CD4-positive, alpha-beta T cell treated with Interleukin-17A for 4 hours (primary cell): Measurements from ENCODE around the gene YWHAH.

Experiments
- DNase-seq: peaks from one replicate; pipeline ENCODE4 v3.0.0-alpha.2; 2020; ENCODE audit warnings: mixed read lengths

The YWHAH gene

DNA sequence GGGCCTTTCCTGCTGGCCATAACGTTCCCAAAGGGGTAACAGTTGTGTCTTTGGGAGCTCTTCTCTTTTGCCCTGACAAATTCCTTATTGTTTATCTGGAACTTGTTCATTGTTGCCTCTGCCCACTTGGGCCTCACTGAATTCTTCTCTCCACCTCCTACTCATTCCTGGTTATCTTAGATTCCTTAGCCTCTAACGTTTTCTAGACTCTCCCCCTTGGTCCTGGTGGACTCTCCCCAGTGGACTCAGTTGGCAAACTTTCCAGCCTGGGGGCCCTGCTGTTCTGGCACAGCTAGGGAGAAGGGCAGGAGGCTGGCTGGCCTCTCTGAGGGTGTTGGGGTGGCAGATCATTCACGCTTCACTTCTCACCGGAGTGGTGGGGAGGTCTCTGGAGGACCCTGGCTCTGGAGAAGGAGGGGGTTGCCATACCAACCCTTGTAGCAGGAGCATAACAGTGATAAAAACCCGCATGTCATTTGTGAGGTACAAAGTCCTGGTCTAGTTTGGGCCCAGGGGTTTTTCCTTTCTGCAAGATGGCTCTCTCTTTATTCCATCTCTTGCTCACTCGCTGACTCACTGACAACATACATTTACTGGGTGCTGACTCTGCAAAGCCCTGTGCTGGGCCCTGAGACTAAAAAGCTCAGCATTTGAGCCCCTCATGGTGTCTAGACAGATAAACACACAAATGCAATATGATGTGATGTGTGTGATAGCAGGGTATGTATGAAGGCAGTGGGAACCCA, 39.7 kb downstream of the YWHAH start:
- DNase-seq = no peak

DNA sequence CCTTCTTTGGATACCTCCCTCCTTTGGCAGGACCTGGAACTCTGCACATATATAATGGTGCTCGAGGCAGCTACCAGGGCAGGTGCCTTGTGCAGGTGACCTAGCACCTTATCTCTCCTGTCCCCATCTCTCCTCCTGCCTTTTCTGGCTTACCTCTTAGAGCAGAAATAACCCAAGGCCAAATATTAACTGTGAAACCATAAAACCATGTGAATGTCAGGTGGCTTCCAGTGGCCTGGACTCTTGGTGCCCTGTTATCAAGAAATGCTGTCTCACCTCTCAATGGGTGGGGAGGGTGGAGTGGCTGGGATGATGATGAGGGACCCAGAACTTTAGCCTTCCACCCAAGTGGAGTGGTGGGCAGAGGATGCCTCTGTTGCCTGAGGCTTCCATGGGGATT, 42.9 kb downstream of the YWHAH start:
- no peak for DNase-seq

DNA sequence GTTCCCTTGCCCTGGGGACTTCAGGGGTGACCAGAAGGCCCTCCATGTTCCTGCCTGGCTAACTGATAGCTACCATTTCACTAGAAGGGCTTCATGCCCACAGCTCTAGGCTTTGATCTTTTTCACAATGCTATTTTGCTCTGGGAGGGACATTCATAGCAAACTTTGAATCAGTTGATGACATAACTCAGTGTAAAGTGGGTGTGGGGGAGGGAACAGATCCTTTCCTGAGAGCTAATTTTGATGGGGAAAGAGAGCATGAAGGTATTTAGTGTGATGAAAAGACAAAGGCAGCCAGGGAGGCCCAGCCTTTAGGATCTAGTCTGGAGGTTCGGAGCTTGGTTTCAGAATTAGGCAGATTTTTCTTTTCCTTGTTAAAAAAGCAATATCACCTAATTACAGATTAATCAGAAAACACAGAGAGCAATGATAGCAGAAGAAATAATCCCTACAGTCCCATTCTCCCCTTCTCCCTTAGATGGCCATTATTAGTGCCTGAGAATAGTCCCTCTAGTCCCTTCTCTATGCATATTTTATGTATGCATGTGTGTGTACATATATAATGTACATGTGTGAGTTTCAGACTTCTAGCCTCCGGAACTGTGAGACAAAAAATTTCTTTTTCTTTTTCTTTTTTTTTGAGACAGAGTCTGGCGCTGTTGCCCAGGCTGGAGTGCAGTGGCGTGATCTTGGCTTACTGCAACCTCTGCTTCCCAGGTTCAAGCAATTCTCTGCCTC, 46.9 kb downstream of the YWHAH start:
- no peak for DNase-seq

DNA sequence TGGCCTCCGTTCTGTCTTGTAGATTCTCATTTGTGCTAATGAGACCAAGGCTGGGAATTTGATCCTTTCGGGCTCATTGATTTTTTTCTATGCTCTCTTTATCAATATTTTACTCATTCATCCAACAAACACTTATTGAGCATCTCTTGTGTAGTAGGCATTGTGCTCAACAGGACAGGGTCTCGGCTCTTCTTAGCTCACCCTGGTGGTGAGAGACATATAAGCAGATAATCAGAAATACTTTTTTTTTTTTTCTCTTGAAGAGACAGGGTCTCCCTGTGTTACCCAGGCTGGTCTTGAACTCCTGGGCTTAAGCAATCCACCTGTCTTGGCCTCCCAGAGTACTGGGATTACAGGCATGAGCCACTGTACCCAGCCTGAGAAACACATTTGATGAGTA, 50.7 kb downstream of the YWHAH start:
- no peak for DNase-seq

DNA sequence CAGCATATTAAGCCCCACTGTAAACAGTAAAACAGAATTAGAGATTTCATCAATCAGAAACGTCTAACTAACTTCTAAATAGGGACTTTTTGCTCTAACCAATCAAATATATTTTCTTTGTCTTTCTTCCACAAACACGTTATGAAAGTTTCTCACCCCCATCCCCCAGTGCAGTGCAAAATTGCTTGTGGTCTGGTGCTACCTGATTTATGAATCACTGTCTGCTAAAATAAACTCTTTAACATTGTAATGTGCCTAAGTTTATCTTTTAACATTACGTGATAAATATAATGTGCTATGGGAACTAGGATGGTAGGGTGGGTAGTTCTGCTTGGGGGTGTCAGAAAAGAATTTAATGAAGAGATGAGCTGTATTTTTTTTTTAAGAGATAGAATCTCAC, 51.5 kb downstream of the YWHAH start:
- DNase-seq = no peak

DNA sequence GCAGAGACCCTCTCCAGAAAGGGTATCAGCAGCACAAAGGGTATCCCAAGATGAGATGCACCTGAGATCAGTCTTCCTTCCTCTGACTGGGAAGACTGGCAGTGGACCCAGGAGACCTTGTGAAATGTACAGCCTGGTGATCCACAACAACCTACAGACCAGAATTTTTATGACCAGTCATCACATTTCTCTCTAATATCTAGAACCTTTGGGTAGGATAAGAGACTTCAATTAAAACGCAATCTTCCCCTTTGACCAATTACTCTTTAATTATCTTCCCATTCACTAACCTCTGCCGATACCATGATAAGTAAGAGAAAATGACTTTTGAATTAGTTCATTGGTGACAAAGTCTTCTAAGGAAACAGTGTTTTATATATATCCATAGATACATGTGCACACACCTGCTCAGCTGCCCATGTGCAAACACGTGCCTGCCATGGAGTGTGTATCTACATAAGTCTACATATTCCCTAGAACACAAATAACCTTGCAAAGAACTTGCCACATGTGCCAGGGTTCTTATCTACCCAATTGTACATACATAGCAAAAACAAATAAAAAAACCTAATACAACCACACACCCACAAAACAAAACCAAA, 54.5 kb downstream of the YWHAH start:
- no peak for DNase-seq

DNA sequence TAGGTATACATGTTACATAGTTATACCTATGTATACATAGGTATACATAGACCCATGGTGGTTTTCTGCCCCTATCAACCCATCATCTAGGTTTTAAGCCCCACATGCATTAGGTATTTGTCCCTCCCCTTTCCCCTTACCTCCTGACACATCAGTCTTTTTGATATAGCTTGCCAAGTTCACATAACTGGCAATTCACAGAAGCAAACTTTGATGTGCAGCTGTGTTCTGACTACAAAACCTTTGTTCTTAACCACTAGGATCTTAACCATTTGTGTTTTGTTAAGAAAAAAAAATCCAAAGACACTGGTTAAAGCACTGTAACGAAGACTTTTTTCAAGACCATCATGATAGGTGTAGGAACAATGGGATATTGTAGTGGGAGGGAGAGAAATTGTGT, 55.8 kb downstream of the YWHAH start:
- no peak for DNase-seq

DNA sequence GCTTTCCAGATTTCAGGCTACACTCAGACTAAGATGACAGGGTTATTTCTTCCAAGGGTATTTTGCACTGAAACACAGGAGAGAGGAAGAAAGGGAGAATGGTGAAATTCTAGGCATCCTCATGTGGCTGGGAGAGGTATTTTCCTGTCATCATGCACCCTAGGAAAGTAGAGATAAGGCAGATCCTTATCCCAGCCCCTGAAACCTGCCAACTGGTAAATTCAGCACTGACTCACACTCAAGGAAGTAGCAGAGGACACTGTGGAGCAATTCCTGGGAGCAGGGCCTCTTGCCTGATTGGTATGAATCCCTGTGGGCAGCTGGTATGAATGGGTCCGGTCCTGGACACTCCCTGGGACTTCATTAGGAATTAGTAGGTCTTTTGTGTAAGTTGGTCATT, 61.1 kb downstream of the YWHAH start:
- DNase-seq = no peak
